H1 (cell line): ENCODE data around the gene FAM236C. TPM values are rescaled to one million over a fixed set of nuclear protein-coding genes. Genes with fewer than 3 reads are reported as not detected.
"Not testable (repeated sequence)": the region's sequence is repeated elsewhere in the genome, so short reads cannot be mapped to it uniquely, and the experiment has no call there.

Experiments used
- CTCF ChIA-PET: fragments of 300-600 bp; sonication (Branson Sonifier 250); formaldehyde crosslinking; loops from one replicate; lab custom pipeline; 2021; ENCODE audit not compliant: partially characterized antibody; lab: Charles Lee
- POLR2A ChIA-PET: fragments of 300-600 bp; sonication (Branson Sonifier 250); formaldehyde crosslinking; loops from one replicate; lab custom pipeline; 2021; ENCODE audit warnings: inconsistent platforms; ENCODE audit not compliant: partially characterized antibody; lab: Charles Lee
- DNase-seq, 2 experiments: peaks; one replicate each; pipeline versions ENCODE4 v3.0.0 to v3.0.0-alpha.2; 2010 to 2022; ENCODE audit warnings: low spot score in 2 of 2, low read depth in 1 of 2, mixed read lengths in 1 of 2
- FAIRE-seq: peaks from 2 replicates; lab custom pipeline; 2011; peaks lifted over from hg19 to GRCh38; lab: Jason Lieb, UNC
- H2AFZ ChIP-seq: 2 replicates; pipeline ENCODE4 v1.8.1; 2012; ENCODE audit warnings: low read length, inconsistent platforms
- H2AK5ac ChIP-seq: 2 replicates; pipeline ENCODE4 v1.6.1; 2013; ENCODE audit warnings: low read depth, low read length
- H2BK120ac ChIP-seq: replicated peaks from 2 replicates; pipeline ENCODE3; 2013; ENCODE audit warnings: low read depth, low read length, inconsistent platforms
- H2BK12ac ChIP-seq: 2 replicates; pipeline ENCODE4 v1.6.1; 2013; ENCODE audit warnings: low read depth, low read length
- H2BK15ac ChIP-seq: 2 replicates; pipeline ENCODE4 v1.6.1; 2013; ENCODE audit warnings: low read length
- H2BK20ac ChIP-seq: 2 replicates; pipeline ENCODE4 v1.6.1; 2013; ENCODE audit warnings: low read length
- H2BK5ac ChIP-seq: 2 replicates; pipeline ENCODE4 v1.6.1; 2013; ENCODE audit warnings: low read depth, low read length
- H3K14ac ChIP-seq: 2 replicates; pipeline ENCODE4 v1.6.1; 2013; ENCODE audit warnings: inconsistent platforms; ENCODE audit not compliant: insufficient read length
- H3K18ac ChIP-seq: 2 replicates; pipeline ENCODE4 v1.6.1; 2013; ENCODE audit warnings: low read length; ENCODE audit errors: extremely low read depth
- H3K23ac ChIP-seq: 2 replicates; pipeline ENCODE4 v1.6.1; 2013; ENCODE audit warnings: inconsistent platforms; ENCODE audit not compliant: insufficient read length
- H3K23me2 ChIP-seq: 2 replicates; pipeline ENCODE4 v1.6.1; 2013; ENCODE audit warnings: low read depth, low read length
- H3K27ac ChIP-seq: 2 replicates; pipeline ENCODE4 v1.6.1; 2011; ENCODE audit warnings: low read depth, low read length, inconsistent platforms
- H3K27me3 ChIP-seq, 4 experiments: replicated peaks in 1 of 4; 1 replicate in 1 of 4; 2 replicates in 3 of 4; pipeline versions ENCODE4 v1.6.1 to v1.8.1; 2011 to 2013; ENCODE audit warnings: low read length in 3 of 4, mild to moderate bottlenecking in 3 of 4, inconsistent platforms in 2 of 4, mixed read lengths in 2 of 4, moderate library complexity in 1 of 4; ENCODE audit not compliant: control insufficient read depth in 3 of 4, insufficient read depth in 3 of 4; ENCODE audit errors: extremely low read depth in 1 of 4
- H3K36me3 ChIP-seq, 4 experiments: 2 replicates each; pipeline versions ENCODE4 v1.6.1 to v1.8.1; 2011 to 2013; ENCODE audit warnings: mild to moderate bottlenecking in 4 of 4, low read length in 3 of 4, moderate library complexity in 2 of 4, control low read depth in 1 of 4, inconsistent platforms in 1 of 4; ENCODE audit not compliant: insufficient read depth in 4 of 4, control insufficient read depth in 2 of 4
- H3K4ac ChIP-seq: replicated peaks from 2 replicates; pipeline ENCODE3; 2013; ENCODE audit warnings: low read length, low read depth, mixed read lengths, inconsistent platforms; ENCODE audit not compliant: insufficient read length
- H3K4me1 ChIP-seq, 4 experiments: replicated peaks in 1 of 4; 1 replicate in 1 of 4; 2 replicates in 3 of 4; pipeline versions ENCODE4 v1.6.1 to v1.8.1; 2011 to 2013; ENCODE audit warnings: low read length in 3 of 4, inconsistent platforms in 2 of 4, mixed read lengths in 1 of 4; ENCODE audit not compliant: insufficient read depth in 4 of 4, control insufficient read depth in 3 of 4
- H3K4me2 ChIP-seq, 2 experiments: 2 replicates each; pipeline versions ENCODE4 v1.6.1 to v1.8.1; 2011 to 2013; ENCODE audit warnings: low read depth in 2 of 2, low read length in 2 of 2, control low read depth in 1 of 2, inconsistent platforms in 1 of 2, mild to moderate bottlenecking in 1 of 2; ENCODE audit not compliant: insufficient read depth in 1 of 2
- H3K4me3 ChIP-seq, 4 experiments: fragments of 200-600, 300-600 bp in 1 of 4; sonication (generic), shearing (Covaris generic), sonication (Bioruptor Twin) in 1 of 4; 2 replicates each; pipeline versions ENCODE4 v1.5.1 to v1.8.1; 2011 to 2016; ENCODE audit warnings: low read length in 4 of 4, low read depth in 3 of 4, control low read depth in 2 of 4, inconsistent platforms in 2 of 4, mild to moderate bottlenecking in 2 of 4, mixed read lengths in 1 of 4, moderate library complexity in 1 of 4; ENCODE audit not compliant: insufficient read depth in 2 of 4; ENCODE audit errors: extremely low read depth in 1 of 4
- H3K56ac ChIP-seq: replicated peaks from 2 replicates; pipeline ENCODE3; 2013; ENCODE audit warnings: low read depth, mild to moderate bottlenecking, mixed read lengths, low read length, inconsistent platforms; ENCODE audit not compliant: insufficient read length
- H3K79me1 ChIP-seq: 2 replicates; pipeline ENCODE4 v1.6.1; 2013; ENCODE audit warnings: low read depth, low read length, control low read depth
- H3K79me2 ChIP-seq, 2 experiments: 2 replicates each; pipeline versions ENCODE4 v1.6.1 to v1.8.1; 2012 to 2013; ENCODE audit warnings: low read length in 2 of 2, mild to moderate bottlenecking in 2 of 2, inconsistent platforms in 1 of 2; ENCODE audit not compliant: insufficient read depth in 2 of 2, control insufficient read depth in 1 of 2
- H3K9ac ChIP-seq, 4 experiments: replicated peaks in 1 of 4; 1 replicate in 1 of 4; 2 replicates in 3 of 4; pipeline versions ENCODE4 v1.6.1 to v1.8.1; 2011 to 2013; ENCODE audit warnings: low read depth in 3 of 4, low read length in 3 of 4, control low read depth in 2 of 4, mild to moderate bottlenecking in 2 of 4, moderate library complexity in 2 of 4, inconsistent platforms in 1 of 4; ENCODE audit errors: extremely low read depth in 1 of 4
- H3K9me3 ChIP-seq, 2 experiments: 2 replicates each; pipeline versions ENCODE4 v1.6.1 to v1.8.1; 2012 to 2013; ENCODE audit warnings: mild to moderate bottlenecking in 2 of 2, moderate library complexity in 2 of 2, control low read depth in 1 of 2, inconsistent platforms in 1 of 2, low read depth in 1 of 2, low read length in 1 of 2, mixed read lengths in 1 of 2; ENCODE audit not compliant: insufficient read depth in 2 of 2
- H4K20me1 ChIP-seq, 2 experiments: replicated peaks in 1 of 2; 2 replicates each; pipeline versions ENCODE3 to v1.8.1; 2011 to 2013; ENCODE audit warnings: inconsistent platforms in 2 of 2, low read length in 2 of 2, mild to moderate bottlenecking in 1 of 2; ENCODE audit not compliant: insufficient read depth in 2 of 2, control insufficient read depth in 1 of 2
- H4K5ac ChIP-seq: 2 replicates; pipeline ENCODE4 v1.6.1; 2013; ENCODE audit warnings: low read length, low read depth, mixed read lengths, inconsistent platforms; ENCODE audit not compliant: insufficient read length
- H4K8ac ChIP-seq: 2 replicates; pipeline ENCODE4 v1.8.0; 2013; ENCODE audit warnings: mild to moderate bottlenecking, moderate library complexity, low read length, inconsistent platforms; ENCODE audit not compliant: insufficient read depth; ENCODE audit errors: extremely low read depth
- H4K91ac ChIP-seq: replicated peaks from 2 replicates; pipeline ENCODE3; 2013; ENCODE audit warnings: low read length, mixed read lengths, inconsistent platforms; ENCODE audit not compliant: insufficient read length
- WGBS, 2 experiments: shearing (Covaris generic) in 1 of 2; methylation state at CpG; one replicate each; pipeline versions ENCODE4 v1.1.6 to v1.1.7; 2013 to 2015; ENCODE audit warnings: low lambda C conversion rate in 2 of 2, mixed read lengths in 2 of 2, inconsistent platforms in 1 of 2, low coverage in 1 of 2, missing lambda C conversion rate in 1 of 2; ENCODE audit not compliant: insufficient replicate concordance in 2 of 2, insufficient coverage in 1 of 2, insufficient read length in 1 of 2; ENCODE audit errors: extremely low coverage in 1 of 2, missing lambda C conversion rate in 1 of 2; 5-methylcytosine and 5-hydroxymethylcytosine counted together
- polyA plus RNA-seq, 7 experiments: library from polyadenylated mRNA; depleted of rRNA in 3 of 7; stranded (reverse) in 5 of 7; unstranded in 2 of 7; fragments of >200 nt in 5 of 7; fragments of 200-250 nt in 2 of 7; gene quantifications; 1 replicate in 5 of 7; 2 replicates in 1 of 7; 4 replicates in 1 of 7; pipeline versions ENCODE4 v1.2.1 to v1.2.3, GENCODE V29; 2011 to 2013; ENCODE audit warnings: missing spikeins in 2 of 7, mixed read lengths in 2 of 7
- total RNA-seq: library from RNA; stranded (reverse); fragmentation: NEBNext Ultra II Directional; extraction: Animal tissue kit (Norgen Biotek cat#: 25700); gene quantifications from 2 replicates; pipeline ENCODE4 v1.2.1, GENCODE V29; 2021

Gene FAM236C
- total and polyA plus RNA-seq, 2 of the 8 experiments (the other 6 are each of a cell fraction or from before 2014, with no cell fraction given): not detected

GRCh38 chrX:72942272-72942671 lies 29.9 kb downstream of the FAM236C start:
- DNase-seq, POLR2A ChIA-PET: not testable (repeated sequence)
- peak; percentile 93 for FAIRE-seq

DNA sequence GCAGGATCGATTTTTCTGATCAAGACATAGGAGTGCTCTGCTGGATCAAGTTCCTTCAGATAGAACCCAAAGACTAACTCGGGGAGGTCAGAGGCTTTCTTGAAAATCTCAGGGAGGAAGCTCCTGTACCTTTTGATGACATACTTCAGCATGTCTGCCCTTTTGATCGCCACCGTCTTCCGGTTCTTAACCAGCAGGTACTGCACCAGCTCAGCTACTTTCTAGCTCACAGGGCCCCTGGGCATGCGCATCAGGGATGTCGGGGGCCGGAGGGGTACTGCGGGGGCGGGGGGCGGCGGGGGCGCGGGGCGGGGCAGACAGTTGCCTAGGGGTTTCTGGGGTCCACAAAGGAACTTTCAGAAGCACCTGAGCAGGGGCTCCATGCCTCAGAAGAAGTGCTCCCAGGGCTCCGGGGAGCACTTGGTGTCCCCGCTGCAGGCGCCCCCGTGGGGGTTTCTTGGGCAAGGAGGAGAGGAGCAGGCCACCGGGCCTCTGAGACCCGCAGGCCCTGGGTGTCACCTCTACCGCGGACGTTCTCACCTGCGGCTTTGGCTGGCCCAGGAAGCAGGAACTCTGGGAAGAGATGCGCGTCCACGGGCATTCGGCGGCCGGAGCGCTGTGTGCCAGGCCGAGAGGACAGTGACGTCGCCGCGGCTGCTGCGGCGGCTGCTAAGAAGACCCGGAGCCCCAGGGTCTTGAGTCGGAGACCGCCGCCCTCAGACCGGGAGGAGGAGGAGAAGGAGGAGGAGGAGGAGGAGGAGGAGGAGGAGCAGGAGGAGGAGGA lies 30.8 kb downstream of the FAM236C start:
- POLR2A ChIA-PET, H4K5ac ChIP-seq, H3K9ac ChIP-seq, H2BK5ac ChIP-seq, H3K4me3 ChIP-seq, H3K23ac ChIP-seq, H3K79me1 ChIP-seq, H3K27me3 ChIP-seq, H3K9me3 ChIP-seq, H3K79me2 ChIP-seq, H2BK20ac ChIP-seq, H3K27ac ChIP-seq, H3K18ac ChIP-seq, H2AK5ac ChIP-seq, H3K56ac ChIP-seq, H4K20me1 ChIP-seq, H2BK120ac ChIP-seq, H3K4me1 ChIP-seq, CTCF ChIA-PET, H2BK15ac ChIP-seq, H4K8ac ChIP-seq, H3K36me3 ChIP-seq, H2AFZ ChIP-seq, DNase-seq, H2BK12ac ChIP-seq, H3K23me2 ChIP-seq, H3K4ac ChIP-seq, H3K14ac ChIP-seq, H4K91ac ChIP-seq, H3K4me2 ChIP-seq: not testable (repeated sequence)
- FAIRE-seq: peak; percentile 95
- WGBS, 2 experiments: no CpG with 5 or more reads among the region's 44 CpGs

More at GRCh38 chrX:72942272-72942671, 29.9 kb downstream of the FAM236C start:
- H2BK5ac ChIP-seq, H2AFZ ChIP-seq, H3K23ac ChIP-seq, H4K20me1 ChIP-seq, H2BK20ac ChIP-seq, H2BK12ac ChIP-seq, H3K9me3 ChIP-seq, H2BK15ac ChIP-seq, H3K23me2 ChIP-seq, H2BK120ac ChIP-seq, H3K4me1 ChIP-seq, H3K14ac ChIP-seq, H2AK5ac ChIP-seq, H3K56ac ChIP-seq, H3K27me3 ChIP-seq, H3K4ac ChIP-seq, H3K4me3 ChIP-seq, H3K27ac ChIP-seq, H3K36me3 ChIP-seq, H3K79me2 ChIP-seq, H4K8ac ChIP-seq, H3K18ac ChIP-seq, H3K9ac ChIP-seq, H4K91ac ChIP-seq, H3K79me1 ChIP-seq, H3K4me2 ChIP-seq, CTCF ChIA-PET, H4K5ac ChIP-seq: not testable (repeated sequence)
- WGBS, 2 experiments: no CpG with 5 or more reads among the region's 6 CpGs
